ENCODE data around the gene GRM5.
"Not testable (repeated sequence)": the region's sequence is repeated elsewhere in the genome, so short reads cannot be mapped to it uniquely, and the experiment has no call there.

DNA sequence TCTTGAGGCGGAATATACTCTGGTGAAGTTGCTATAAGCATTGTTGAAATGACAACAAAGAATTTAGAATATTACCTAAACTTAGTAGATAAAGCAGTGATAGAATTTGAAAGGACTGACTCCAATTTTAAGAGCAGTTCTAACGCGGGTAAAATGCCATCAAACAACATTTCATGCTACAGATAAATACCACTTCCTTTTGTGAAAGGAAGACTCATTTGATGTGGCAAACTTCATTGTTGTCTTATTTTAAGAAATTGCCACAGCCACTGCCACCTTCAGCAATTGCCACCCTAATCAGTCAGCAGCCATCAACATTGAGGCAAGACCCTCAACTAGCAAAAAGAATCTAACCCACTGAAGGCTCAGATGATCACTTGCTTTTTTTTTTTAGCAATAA lies 220.8 kb downstream of the GRM5 start:
- not testable (repeated sequence) for TF ChIP-seq POLR2A (IDR thresholded peaks at IDR 0.05)
- TF ChIP-seq, protein P1, sequence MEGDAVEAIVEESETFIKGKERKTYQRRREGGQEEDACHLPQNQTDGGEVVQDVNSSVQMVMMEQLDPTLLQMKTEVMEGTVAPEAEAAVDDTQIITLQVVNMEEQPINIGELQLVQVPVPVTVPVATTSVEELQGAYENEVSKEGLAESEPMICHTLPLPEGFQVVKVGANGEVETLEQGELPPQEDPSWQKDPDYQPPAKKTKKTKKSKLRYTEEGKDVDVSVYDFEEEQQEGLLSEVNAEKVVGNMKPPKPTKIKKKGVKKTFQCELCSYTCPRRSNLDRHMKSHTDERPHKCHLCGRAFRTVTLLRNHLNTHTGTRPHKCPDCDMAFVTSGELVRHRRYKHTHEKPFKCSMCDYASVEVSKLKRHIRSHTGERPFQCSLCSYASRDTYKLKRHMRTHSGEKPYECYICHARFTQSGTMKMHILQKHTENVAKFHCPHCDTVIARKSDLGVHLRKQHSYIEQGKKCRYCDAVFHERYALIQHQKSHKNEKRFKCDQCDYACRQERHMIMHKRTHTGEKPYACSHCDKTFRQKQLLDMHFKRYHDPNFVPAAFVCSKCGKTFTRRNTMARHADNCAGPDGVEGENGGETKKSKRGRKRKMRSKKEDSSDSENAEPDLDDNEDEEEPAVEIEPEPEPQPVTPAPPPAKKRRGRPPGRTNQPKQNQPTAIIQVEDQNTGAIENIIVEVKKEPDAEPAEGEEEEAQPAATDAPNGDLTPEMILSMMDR (IDR thresholded peaks at IDR 0.05): not testable (repeated sequence)

Measured in stomach (tissue), 4 donors.